ENCODE data around the gene CCDC8. TPM values are rescaled to one million over a fixed set of nuclear protein-coding genes. Genes with fewer than 3 reads are reported as not detected.

The CCDC8 gene
- total and polyA plus RNA-seq, 9 donors, result 20.1 to 82.6 (median 59.5) TPM

GRCh38 chr19:46367426-46367825, 45.9 kb downstream of the CCDC8 start:
- Histone ChIP-seq H3K27ac (no peak overlapping the region), H3K9me3 (no peaks in the 10 kb centered on the region), H3K27me3 (no peaks in the 10 kb centered on the region), H3K4me3 (no peak overlapping the region), H3K36me3 (no peaks in the 10 kb centered on the region), H3K4me1 (ENCODE audit: insufficient read depth) (no peaks in the 10 kb centered on the region)
- TF ChIP-seq EP300 (IDR thresholded peaks at IDR 0.05) (no peak), POLR2A (IDR thresholded peaks at IDR 0.05) (no peak), CTCF (IDR thresholded peaks at IDR 0.05) (no peak)
- intact Hi-C loops (cut with DNase I), result no loop called here
- WGBS, 3 donors, result 93 to 95% (median 94%) methylated on average over 5 of the region's 5 CpGs
- DNase-seq, result no peak

GRCh38 chr19:46366620-46367292, 46.6 kb downstream of the CCDC8 start:
- no peaks in the 10 kb centered on the region for H3K36me3 ChIP-seq
- WGBS, 3 donors, result 89 to 90% (median 90%) methylated on average over 9 of the region's 9 CpGs
- no peak for DNase-seq

GRCh38 chr19:46365561-46365960, 47.8 kb downstream of the CCDC8 start:
- WGBS, 3 donors, result 84 to 94% (median 89%) methylated on average over 4 of the region's 4 CpGs
- H3K9me3 ChIP-seq, result no peaks in the 10 kb centered on the region
- no peak for TF ChIP-seq EP300 (IDR thresholded peaks at IDR 0.05)
- no peak for TF ChIP-seq CTCF (IDR thresholded peaks at IDR 0.05)
- no peak for TF ChIP-seq POLR2A (IDR thresholded peaks at IDR 0.05)
- no peak overlapping the region for H3K27ac ChIP-seq
- no peaks in the 10 kb centered on the region for H3K27me3 ChIP-seq
- no peaks in the 10 kb centered on the region for H3K36me3 ChIP-seq
- H3K4me3 ChIP-seq, result no peak overlapping the region
- intact Hi-C loops (cut with DNase I), result no loop called here
- no peaks in the 10 kb centered on the region for H3K4me1 ChIP-seq (ENCODE audit: insufficient read depth)
- no peak for DNase-seq

More at GRCh38 chr19:46366620-46367292, 46.6 kb downstream of the CCDC8 start:
- H3K4me1 ChIP-seq (ENCODE audit: insufficient read depth), result no peaks in the 10 kb centered on the region
- no peaks in the 10 kb centered on the region for H3K9me3 ChIP-seq
- no peak for TF ChIP-seq CTCF (IDR thresholded peaks at IDR 0.05)
- TF ChIP-seq POLR2A (IDR thresholded peaks at IDR 0.05), result no peak
- no peak for TF ChIP-seq EP300 (IDR thresholded peaks at IDR 0.05)
- intact Hi-C loops (cut with DNase I), result no loop called here
- no peaks in the 10 kb centered on the region for H3K27me3 ChIP-seq
- no peak overlapping the region for H3K4me3 ChIP-seq
- no peak overlapping the region for H3K27ac ChIP-seq

GRCh38 chr19:46364359-46364758, 49.0 kb downstream of the CCDC8 start:
- H3K27me3 ChIP-seq, result no peaks in the 10 kb centered on the region
- no peak for DNase-seq
- no peaks in the 10 kb centered on the region for H3K36me3 ChIP-seq
- 78 to 88% (median 81%) methylated on average over 2 of the region's 2 CpGs for WGBS, 3 donors
- TF ChIP-seq POLR2A (IDR thresholded peaks at IDR 0.05), result no peak
- TF ChIP-seq EP300 (IDR thresholded peaks at IDR 0.05), result no peak
- no peak for TF ChIP-seq CTCF (IDR thresholded peaks at IDR 0.05)
- no peaks in the 10 kb centered on the region for H3K4me1 ChIP-seq (ENCODE audit: insufficient read depth)
- intact Hi-C loops (cut with DNase I), result no loop called here
- H3K9me3 ChIP-seq, result no peaks in the 10 kb centered on the region
- no peak overlapping the region for H3K4me3 ChIP-seq
- H3K27ac ChIP-seq, result no peak overlapping the region
